Neural cell (in vitro differentiated cells): ENCODE measurements around the gene SLC16A2.

Experiments
- CTCF ChIP-seq: fragments of 450-650 bp; IDR thresholded peaks from 2 replicates; pipeline ENCODE4 v1.5.1; 2014; ENCODE audit warnings: antibody characterized with exemption, mild to moderate bottlenecking, moderate library complexity; ENCODE audit not compliant: poor library complexity, severe bottlenecking
- EP300 ChIP-seq: fragments of 450-650 bp; conservative IDR thresholded peaks from 2 replicates; pipeline ENCODE4 v1.6.1; 2014; ENCODE audit warnings: antibody characterized with exemption, mild to moderate bottlenecking, moderate library complexity; ENCODE audit not compliant: poor library complexity, severe bottlenecking
- EZH2 ChIP-seq: fragments of 200-600, 300-800 bp; shearing (Covaris generic), sonication (generic); IDR thresholded peaks from 2 replicates; pipeline ENCODE4 v1.6.1; 2014; ENCODE audit warnings: antibody characterized with exemption, low read length, borderline replicate concordance, mild to moderate bottlenecking; ENCODE audit not compliant: insufficient read depth, poor library complexity, severe bottlenecking
- MXI1 ChIP-seq: fragments of 450-650 bp; conservative IDR thresholded peaks from 2 replicates; pipeline ENCODE4 v1.6.1; 2014; ENCODE audit warnings: antibody characterized with exemption, mild to moderate bottlenecking; ENCODE audit not compliant: poor library complexity, severe bottlenecking
- POLR2AphosphoS5 ChIP-seq: IDR thresholded peaks from 2 replicates; pipeline ENCODE4 v1.6.1; 2012
- RAD21 ChIP-seq: fragments of 450-650 bp; conservative IDR thresholded peaks from 2 replicates; pipeline ENCODE4 v1.6.1; 2014; ENCODE audit warnings: antibody characterized with exemption, mild to moderate bottlenecking, moderate library complexity
- REST ChIP-seq: IDR thresholded peaks from 2 replicates; pipeline ENCODE4 v1.6.1; 2012; ENCODE audit warnings: borderline replicate concordance
- TAF1 ChIP-seq: IDR thresholded peaks from 2 replicates; pipeline ENCODE4 v1.6.1; 2012; ENCODE audit warnings: low read depth

GRCh38 chrX:74509989-74510388 is 88.7 kb downstream of the SLC16A2 start:
- TF ChIP-seq CTCF (no peak), EZH2 (no peak), MXI1 (no peak), RAD21 (no peak), REST (no peak), TAF1 (no peak), POLR2AphosphoS5 (no peak), EP300 (no peak)
